GM19468 (cell line): Measurements from ENCODE around the gene KLHL29.

Experiments
- ATAC-seq: cut with Tn5 transposase; IDR thresholded peaks from one replicate; pipeline ENCODE4 v1.9.1; 2021; ENCODE audit warnings: mild to moderate bottlenecking, moderate library complexity, moderate number of reproducible peaks; ENCODE audit not compliant: unreplicated experiment; ENCODE audit errors: extremely low read depth

Gene KLHL29

DNA sequence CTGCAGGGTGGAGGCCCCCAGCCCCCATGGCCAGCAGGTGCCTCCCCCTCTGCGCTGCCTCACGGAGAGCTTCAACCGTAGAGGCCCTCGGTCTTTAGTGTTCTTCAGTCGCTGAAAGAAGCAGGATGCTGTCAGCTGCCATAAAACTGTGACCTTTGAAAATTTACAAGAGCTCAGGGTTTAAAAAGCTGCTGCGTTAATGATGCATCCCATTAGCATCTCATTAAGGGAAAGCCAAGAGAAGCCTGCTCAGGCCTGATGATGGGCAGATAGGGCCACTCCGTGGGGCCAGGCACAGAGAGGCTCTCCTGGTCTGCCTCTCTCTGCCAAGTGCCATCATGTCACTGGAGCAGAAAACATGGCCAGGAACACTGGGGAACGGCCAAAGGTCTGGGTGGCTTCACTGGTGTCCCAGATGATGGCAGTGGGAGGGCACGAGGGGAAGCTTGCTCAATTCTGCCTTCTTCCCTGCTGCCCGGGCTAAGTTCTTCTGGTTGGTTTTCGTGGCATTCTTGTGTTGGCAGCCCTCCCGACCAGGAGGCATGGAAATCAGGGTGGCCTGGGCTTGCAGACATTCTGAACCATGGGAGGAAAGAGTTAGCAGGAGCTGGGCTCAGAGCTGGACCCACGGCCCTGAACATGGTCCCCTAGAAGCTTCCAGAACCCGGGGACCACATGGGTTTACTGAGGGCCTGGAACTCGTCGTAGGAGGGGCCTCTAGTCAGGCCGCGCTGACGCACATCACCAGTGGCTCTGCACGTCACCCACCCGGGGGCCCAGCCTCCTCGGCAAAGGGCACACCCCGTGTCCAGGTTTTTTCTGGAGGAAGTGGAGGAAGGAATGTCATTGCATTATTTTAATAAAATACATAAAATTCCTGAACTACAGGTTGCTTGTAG, 250.7 kb downstream of the KLHL29 start:
- ATAC-seq = no peak

- no peak for ATAC-seq
Measured at GRCh38 chr2:23636426-23636825, 251.4 kb downstream of the KLHL29 start.

DNA sequence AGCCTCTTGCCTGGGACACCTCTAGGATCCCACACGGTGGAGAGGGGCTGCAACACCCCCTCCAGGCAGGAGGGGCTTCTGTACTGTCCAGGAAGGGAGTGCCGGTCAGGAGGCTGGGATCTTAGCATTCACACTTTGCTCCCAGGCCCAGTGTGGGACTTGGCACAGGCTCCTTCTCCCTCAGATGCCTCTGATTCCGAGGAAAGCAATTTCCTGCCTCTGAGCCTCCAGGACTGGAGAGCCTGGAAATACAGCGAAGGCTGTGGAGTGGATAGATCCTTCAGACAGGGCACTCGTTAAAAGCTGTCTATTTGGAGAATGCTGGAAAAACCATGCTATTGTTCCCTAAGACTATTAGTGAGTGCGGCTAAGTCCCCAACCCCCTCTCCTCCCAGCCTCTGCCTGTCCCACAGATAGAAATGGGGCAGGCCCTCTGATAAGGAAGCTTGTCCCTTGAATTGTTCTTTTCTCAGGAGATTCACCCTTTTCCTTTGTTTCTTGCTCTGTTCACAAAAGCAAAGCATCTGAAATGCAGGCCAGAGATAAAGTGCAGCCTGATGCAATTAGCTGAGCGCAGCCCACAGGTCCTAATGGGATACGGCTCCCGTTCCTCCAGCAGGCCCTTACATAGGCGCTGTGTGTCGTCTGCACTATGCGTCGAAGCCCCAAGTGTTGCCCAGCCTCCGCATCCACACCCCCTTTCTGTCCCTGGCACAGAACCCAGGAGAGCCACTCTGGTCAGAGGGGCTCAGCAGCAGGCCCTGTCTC, 252.2 kb downstream of the KLHL29 start:
- ATAC-seq = no peak

DNA sequence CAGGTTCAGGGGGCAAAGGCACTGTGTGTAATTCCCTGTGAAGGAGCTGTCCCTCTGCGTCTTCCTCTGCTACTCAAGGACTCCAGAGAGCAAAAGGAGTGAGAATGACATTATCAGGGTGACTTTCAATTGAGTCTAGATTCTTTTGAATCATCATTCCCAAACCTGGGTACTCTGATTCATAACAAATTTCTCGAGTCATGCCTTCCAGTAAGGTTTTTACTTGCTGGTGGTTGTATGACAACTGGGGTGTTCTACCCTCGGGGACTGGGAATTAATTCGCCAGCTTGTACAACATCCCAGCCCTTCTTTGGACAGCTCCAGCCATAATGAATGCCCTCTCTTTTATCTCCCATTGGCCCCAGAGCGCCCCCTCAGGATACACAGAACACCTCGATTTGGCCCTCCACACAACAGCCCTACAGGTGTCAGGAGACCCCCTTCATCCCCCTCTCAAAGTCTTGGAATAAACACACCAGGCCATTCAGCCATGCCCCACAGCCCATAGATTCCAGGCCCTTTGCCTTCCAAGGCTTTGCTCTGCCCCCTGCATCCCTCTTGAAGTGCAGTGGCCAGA, 254.5 kb downstream of the KLHL29 start:
- no peak for ATAC-seq

DNA sequence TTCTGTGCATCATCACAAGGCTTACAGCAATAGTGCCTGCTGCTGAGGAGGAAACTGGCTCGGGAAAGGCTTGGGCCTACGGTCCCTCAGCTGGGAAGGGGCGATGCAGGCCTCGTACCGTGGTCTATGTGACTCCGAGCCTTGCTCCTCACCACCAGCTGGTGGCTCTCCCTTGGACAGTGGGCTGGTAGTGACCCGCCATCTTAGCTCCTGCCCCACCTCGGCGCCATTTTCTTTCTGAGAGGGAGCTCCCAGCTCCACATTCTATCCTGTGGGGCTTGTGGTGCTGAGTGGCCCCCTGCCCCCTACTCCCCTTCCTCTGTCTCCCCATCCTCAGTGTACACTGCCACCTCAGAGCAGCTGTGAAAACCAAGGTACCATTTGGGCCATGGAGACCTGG, 255.7 kb downstream of the KLHL29 start:
- no peak for ATAC-seq

GRCh38 chr2:23642516-23642915, 257.5 kb downstream of the KLHL29 start:
- ATAC-seq = no peak

GRCh38 chr2:23645230-23645808, 260.3 kb downstream of the KLHL29 start:
- no peak for ATAC-seq

GRCh38 chr2:23647563-23647962, 262.6 kb downstream of the KLHL29 start:
- ATAC-seq = no peak

DNA sequence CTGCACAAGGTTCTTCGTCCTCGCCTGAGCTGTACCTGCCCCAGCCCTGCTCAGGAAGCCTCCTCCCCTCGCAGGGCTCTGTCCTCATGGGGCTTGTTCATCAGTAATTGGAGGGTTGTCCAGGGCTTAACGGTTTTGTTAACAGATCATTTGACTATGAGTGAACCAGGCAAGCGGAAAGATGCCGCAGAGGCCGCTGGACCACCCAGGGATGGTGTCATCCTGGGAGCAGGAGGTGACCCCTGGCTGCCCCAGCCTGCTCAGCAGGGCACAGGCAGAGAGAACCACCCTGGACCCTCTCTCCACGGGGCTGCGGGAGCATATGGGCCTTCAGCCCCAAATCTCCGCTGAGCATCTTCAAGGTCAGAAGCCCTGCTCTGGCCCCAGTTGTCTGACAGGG, 264.3 kb downstream of the KLHL29 start:
- ATAC-seq = no peak

DNA sequence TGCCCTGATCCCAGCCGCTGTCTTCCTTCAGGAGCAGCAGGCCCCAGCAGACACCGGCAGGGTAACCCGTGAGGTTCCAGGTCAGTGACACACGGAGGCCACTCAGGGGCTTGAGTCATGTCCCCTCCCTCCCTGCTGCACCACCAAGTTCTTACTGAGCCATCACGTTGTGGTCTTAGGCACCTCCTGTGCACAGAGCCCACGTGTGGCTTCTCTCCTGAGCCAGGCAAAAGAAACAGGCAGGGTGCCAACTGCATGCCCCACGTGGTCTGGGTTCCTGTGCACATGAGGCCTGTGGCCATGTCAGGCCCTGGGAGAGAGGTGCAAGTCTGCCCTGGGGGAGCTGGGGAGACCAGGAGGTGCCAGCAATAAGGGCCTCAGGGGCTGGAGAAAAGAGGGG, 264.8 kb downstream of the KLHL29 start:
- no peak for ATAC-seq

DNA sequence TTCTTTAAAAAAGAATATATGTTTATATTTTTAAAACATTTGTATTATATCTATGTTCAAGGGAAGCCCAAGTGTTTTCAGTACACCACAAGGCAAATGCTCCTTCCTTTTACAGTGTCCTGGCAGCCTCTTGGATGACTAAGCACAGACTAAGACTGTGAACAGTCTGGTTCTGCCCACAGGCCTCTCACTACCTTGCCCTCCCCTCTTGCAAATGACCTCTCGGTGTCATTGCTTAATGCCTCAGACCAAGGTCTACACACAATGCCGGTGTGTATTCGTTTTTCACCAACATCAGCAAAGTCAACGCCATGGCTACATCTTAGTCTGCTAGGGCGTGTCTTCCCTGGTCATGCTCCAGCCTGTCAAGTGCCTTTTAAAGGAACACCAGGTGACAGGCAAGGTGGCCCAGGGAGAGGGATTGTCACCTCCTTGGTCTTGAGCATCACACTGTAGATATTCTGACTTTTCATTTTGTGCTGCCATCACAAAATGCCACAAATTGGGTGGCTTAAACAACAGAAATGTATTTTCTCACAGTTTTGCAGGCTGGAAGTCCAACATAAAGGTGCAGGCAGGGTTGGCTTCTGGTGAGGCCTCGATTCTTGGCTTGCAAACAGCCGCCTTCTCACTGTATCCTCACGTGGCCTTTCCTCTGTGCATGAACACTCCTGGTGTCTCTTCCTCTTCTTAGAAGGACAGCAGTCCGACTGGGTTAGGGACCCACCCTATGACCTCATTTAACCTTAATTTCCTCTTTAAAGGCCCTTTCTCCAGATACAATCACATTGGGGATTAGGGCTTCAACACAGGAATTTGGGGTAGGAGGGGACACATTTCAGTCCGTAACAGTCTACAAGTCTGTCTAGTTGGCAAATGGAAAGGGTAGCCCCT, 266.5 kb downstream of the KLHL29 start:
- ATAC-seq = no peak

GRCh38 chr2:23653326-23653725, 268.3 kb downstream of the KLHL29 start:
- no peak for ATAC-seq

DNA sequence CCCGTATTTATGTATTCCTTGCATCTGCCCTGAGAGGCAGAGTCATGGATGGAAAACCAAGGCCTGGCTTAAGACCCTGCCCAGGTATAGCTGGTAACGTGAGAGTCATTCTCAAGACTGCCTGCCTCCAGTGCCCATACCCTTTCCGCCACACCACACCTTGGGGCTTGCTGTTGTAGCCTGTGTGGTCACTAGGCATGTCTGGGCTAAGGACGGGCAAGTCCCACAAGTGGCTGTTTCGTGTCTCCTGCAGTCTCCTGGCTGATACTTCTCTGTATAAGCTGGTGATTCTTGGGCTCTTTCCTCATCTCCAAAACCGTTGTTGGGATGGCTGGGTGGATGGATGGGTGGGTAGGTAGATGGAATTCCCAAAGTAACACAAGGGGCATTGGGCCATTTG, 269.8 kb downstream of the KLHL29 start:
- no peak for ATAC-seq

- ATAC-seq = no peak
Measured at GRCh38 chr2:23655934-23656596, 271.1 kb downstream of the KLHL29 start.

GRCh38 chr2:23656597-23656973, 271.6 kb downstream of the KLHL29 start:
- no peak for ATAC-seq

DNA sequence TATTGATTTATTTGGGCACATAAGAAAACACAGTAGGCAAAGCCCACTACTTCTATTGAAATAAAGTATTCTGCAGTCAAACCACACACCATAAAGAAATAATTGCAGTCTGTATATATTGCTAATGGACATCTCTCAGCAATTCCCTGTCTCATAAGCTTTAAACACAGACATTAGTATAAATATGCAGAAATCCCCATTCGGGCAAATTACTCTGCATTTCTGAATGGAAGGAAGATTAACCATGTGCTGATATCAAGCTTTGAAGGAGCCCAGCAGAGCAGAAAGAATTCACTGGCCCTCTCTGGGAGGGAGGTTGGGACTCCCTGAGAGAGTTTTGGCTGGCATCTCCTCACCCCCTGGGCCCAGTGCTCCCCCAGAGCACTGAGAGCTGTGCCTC, 272.4 kb downstream of the KLHL29 start:
- no peak for ATAC-seq

DNA sequence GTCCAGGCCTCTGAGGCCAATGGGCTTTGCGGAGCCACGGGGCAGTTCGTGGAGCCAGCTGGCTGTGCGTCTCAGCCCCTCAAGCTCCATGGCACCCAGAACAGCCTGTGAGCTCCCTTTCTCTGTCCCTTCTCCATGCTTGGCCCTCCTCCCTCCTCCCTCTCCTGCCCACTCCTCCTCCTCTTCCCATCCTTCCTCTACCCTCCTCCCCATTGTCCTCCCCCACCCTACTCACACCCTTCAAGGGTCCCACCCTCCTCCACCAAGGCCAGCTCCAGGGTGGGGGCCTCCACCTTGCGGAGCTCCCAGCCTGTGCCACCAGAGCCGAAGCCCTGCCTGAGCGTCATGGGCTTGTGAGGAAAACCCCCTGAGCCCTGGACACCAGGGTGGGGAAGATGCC, 273.0 kb downstream of the KLHL29 start:
- ATAC-seq = no peak

DNA sequence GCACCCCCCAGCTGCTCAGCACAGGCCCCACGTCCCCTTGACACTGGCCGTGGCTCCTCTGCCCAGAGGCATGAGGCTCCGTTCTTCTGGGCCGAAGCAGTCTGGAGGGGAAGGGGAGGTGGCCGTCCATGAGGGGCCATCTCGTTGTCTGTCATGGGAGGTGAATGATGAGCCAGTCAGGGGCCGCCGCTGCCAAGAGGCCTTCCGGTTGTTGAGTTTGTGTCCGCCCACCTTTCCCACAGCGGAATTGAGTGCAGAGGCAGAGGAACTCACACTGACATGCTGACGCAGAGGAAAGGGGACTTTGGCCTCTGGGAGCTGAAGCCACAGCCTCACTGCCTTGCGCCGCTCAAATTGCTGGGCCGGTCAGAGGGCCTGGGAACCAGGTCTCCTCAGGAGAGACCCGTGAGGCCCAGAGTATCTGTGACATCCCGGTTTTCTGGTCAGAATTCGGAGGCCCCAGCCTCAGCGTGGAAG, 273.5 kb downstream of the KLHL29 start:
- ATAC-seq = no peak

GRCh38 chr2:23659328-23659727, 274.3 kb downstream of the KLHL29 start:
- ATAC-seq = no peak
